Measurements from ENCODE around the gene AMOTL1. TPM values are rescaled to one million over a fixed set of nuclear protein-coding genes. Genes with fewer than 3 reads are reported as not detected.
A peak's percentile ranks its signal among the peaks of the same experiment; 100 is the strongest.

The AMOTL1 gene
- polyA plus RNA-seq, 1 donor (not counting 4 experiments of a cell fraction or from before 2014, with no cell fraction given): 86.5 TPM

DNA sequence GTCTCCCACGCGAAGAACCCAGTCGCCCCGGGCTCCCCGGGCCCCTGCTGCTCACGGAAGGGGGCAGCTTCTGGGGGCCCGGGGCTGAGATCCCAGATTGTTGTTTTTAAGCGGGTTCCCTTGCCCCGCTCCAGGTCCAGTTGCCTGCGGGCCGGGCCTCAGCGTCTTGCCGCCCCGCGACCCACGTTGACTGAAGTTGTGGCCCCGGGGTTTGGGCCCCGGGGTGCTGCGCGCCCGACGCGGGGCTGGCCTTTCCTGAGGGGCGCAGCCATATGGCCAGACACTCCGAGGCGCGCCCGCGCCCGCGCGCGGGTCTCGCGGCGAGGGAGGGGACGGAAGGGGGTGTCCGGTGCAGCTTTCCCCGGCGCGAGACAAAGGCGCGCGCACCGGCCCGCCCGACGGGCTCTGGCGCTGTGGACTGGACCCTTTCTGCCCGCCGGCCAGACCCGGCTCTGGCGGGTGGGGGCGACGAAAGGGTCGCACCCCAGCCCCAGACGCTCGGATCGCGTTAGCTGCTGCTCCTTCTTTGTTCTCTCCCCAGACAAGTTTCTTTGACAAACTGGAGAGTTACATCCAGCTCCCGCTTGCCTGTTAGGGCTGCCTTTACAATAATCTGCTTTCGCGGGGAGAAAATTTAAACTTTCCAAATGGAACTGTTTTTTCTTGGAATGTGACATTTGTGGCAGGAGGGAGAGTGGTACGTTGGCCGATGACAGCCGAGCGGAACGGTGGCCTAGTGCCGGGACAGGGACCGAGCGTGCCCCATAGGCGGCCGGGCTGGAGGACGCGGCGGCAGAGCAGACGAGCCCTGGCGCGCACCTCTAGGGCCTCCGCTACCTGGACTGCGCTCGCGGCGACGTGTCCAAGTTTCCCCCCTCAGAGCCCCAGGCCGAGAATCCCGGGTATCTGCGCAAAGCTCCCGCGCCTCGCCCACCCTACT is 716 bp downstream of the AMOTL1 start:
- peaks cover 48% of the 10 kb centered on the region for H3K4me1 ChIP-seq (ENCODE audit: control insufficient read depth, extremely low read depth, insufficient read depth, low read length)
- H3K4me3 ChIP-seq (ENCODE audit: control insufficient read depth in 2 of 3, extremely low read depth in 1 of 3, insufficient read depth in 2 of 3, low read depth in 1 of 3, low read length in 3 of 3): peak overlapping the region; percentile 91 to 97 (median 92)
- H3K9ac ChIP-seq (ENCODE audit: control insufficient read depth, extremely low read depth, insufficient read depth, low read length): peak overlapping the region; percentile 95
- H3K4me2 ChIP-seq (ENCODE audit: control insufficient read depth, extremely low read depth, insufficient read depth, low read depth, low read length): peak overlapping the region; percentile 98
- no peaks in the 10 kb centered on the region for H3K9me3 ChIP-seq (ENCODE audit: control insufficient read depth, low read depth, low read length)
- H2AFZ ChIP-seq (ENCODE audit: control insufficient read depth, low read length): no peak overlapping the region
- no peak for FAIRE-seq
- peak overlapping the region; percentile 86 for H3K27ac ChIP-seq (ENCODE audit: control insufficient read depth, insufficient read depth, low read length)
- H3K27me3 ChIP-seq (ENCODE audit: control insufficient read depth, extremely low read depth, insufficient read depth, low read length): no peaks in the 10 kb centered on the region
- H3K79me2 ChIP-seq (ENCODE audit: control insufficient read depth, insufficient read depth, low read length): peaks cover 69% of the 10 kb centered on the region
- TF ChIP-seq, protein P1, sequence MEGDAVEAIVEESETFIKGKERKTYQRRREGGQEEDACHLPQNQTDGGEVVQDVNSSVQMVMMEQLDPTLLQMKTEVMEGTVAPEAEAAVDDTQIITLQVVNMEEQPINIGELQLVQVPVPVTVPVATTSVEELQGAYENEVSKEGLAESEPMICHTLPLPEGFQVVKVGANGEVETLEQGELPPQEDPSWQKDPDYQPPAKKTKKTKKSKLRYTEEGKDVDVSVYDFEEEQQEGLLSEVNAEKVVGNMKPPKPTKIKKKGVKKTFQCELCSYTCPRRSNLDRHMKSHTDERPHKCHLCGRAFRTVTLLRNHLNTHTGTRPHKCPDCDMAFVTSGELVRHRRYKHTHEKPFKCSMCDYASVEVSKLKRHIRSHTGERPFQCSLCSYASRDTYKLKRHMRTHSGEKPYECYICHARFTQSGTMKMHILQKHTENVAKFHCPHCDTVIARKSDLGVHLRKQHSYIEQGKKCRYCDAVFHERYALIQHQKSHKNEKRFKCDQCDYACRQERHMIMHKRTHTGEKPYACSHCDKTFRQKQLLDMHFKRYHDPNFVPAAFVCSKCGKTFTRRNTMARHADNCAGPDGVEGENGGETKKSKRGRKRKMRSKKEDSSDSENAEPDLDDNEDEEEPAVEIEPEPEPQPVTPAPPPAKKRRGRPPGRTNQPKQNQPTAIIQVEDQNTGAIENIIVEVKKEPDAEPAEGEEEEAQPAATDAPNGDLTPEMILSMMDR (optimal IDR thresholded peaks at IDR 0.05 in 1 of 3, IDR thresholded peaks at IDR 0.05 in 1 of 3, conservative IDR thresholded peaks at IDR 0.05 in 1 of 3; ENCODE audit: extremely low read depth in 1 of 3, insufficient read depth in 2 of 3, low read length in 3 of 3): no peak
- no peak for TF ChIP-seq EZH2 (IDR thresholded peaks at IDR 0.05; ENCODE audit: low read length)
- peaks cover 20% of the 10 kb centered on the region for H4K20me1 ChIP-seq (ENCODE audit: control insufficient read depth, extremely low read depth, insufficient read depth, low read length)
- peaks cover 6 to 7% of the 10 kb centered on the region in 2 experiments for H3K36me3 ChIP-seq (ENCODE audit: control insufficient read depth in 2 of 2, extremely low read depth in 1 of 2, insufficient read depth in 2 of 2, low read length in 2 of 2)
- H3K9me1 ChIP-seq (ENCODE audit: control insufficient read depth, extremely low read depth, insufficient read depth, low read length): no peaks in the 10 kb centered on the region
- dilution Hi-C loops (cut with MboI; ENCODE audit: extremely low pct_ligation_motif_present, low sequenced_read_pairs): no loop called here
- DNase-seq (ENCODE audit: low read depth, low spot score): no peak

DNA sequence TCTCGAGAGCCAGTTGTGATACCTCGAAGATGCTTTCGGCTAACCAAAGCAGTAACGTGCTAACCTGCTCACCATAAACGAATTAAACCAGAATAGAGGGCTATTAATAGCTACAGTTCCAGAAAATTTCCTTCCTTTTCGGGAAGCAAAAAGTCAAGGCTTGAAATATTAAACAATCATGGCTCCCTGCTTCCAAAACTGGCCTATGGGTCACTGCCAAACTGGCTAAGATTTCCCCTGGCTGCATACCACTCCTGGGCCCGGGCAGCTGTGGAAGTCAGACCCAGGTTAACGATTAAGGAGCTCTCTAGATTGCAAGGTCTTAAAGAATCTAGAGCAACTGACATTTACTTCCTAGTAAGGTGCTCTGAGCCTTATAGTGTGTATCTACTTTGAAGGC is 1.7 kb downstream of the AMOTL1 start:
- Histone ChIP-seq H3K4me1 (ENCODE audit: control insufficient read depth, extremely low read depth, insufficient read depth, low read length) (peaks cover 58% of the 10 kb centered on the region), H3K9me1 (ENCODE audit: control insufficient read depth, extremely low read depth, insufficient read depth, low read length) (no peaks in the 10 kb centered on the region), H3K27ac (ENCODE audit: control insufficient read depth, insufficient read depth, low read length) (peak overlapping the region; percentile 86), H3K9ac (ENCODE audit: control insufficient read depth, extremely low read depth, insufficient read depth, low read length) (peak overlapping the region; percentile 95), H3K4me3 (ENCODE audit: control insufficient read depth in 2 of 3, extremely low read depth in 1 of 3, insufficient read depth in 2 of 3, low read depth in 1 of 3, low read length in 3 of 3) (peak overlapping the region; percentile 91 to 97 (median 92)), H4K20me1 (ENCODE audit: control insufficient read depth, extremely low read depth, insufficient read depth, low read length) (peaks cover 20% of the 10 kb centered on the region), H3K4me2 (ENCODE audit: control insufficient read depth, extremely low read depth, insufficient read depth, low read depth, low read length) (peak overlapping the region; percentile 98), H2AFZ (ENCODE audit: control insufficient read depth, low read length) (no peak overlapping the region), H3K36me3 (ENCODE audit: control insufficient read depth in 2 of 2, extremely low read depth in 1 of 2, insufficient read depth in 2 of 2, low read length in 2 of 2) (peaks cover 2 to 4% of the 10 kb centered on the region in 2 experiments), H3K9me3 (ENCODE audit: control insufficient read depth, low read depth, low read length) (no peaks in the 10 kb centered on the region), H3K79me2 (ENCODE audit: control insufficient read depth, insufficient read depth, low read length) (peaks cover 71% of the 10 kb centered on the region), H3K27me3 (ENCODE audit: control insufficient read depth, extremely low read depth, insufficient read depth, low read length) (no peaks in the 10 kb centered on the region)
- no peak for DNase-seq (ENCODE audit: low read depth, low spot score)
- peak; percentile 17 for FAIRE-seq
- TF ChIP-seq, protein P1 (optimal IDR thresholded peaks at IDR 0.05 in 1 of 3, IDR thresholded peaks at IDR 0.05 in 1 of 3, conservative IDR thresholded peaks at IDR 0.05 in 1 of 3; ENCODE audit: extremely low read depth in 1 of 3, insufficient read depth in 2 of 3, low read length in 3 of 3): no peak
- TF ChIP-seq EZH2 (IDR thresholded peaks at IDR 0.05; ENCODE audit: low read length): no peak
- dilution Hi-C loops (cut with MboI; ENCODE audit: extremely low pct_ligation_motif_present, low sequenced_read_pairs): no loop called here

All from keratinocyte (primary cell).